Measurements from ENCODE around the gene GPR162.

The GPR162 gene

DNA sequence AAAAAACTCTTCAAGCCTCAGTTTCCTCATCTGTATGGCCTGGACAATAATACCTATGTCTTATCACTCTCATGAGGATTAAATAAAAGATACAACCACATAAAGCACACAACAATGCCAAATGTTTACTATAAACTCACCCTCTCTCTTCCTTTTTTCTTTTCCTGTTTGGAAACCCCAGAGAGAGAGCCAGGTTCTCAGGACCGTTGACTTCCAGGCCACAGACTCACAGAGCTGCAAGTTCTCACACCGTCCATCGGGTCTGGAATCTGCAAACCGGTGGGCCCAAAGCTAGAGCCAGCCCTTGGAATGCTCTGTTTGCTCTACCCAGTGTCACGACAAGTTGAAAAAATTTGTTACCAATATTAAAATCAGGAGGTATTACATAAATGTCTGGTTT is 36.9 kb upstream of the GPR162 start:
- no peak for DNase-seq (ENCODE audit: low read depth)
- no peak overlapping the region for H3K4me3 ChIP-seq (ENCODE audit: low read depth, low read length)
- TF ChIP-seq MYC (IDR thresholded peaks at IDR 0.05; ENCODE audit: low read depth, low read length) = no peak
- TF ChIP-seq, protein P1, sequence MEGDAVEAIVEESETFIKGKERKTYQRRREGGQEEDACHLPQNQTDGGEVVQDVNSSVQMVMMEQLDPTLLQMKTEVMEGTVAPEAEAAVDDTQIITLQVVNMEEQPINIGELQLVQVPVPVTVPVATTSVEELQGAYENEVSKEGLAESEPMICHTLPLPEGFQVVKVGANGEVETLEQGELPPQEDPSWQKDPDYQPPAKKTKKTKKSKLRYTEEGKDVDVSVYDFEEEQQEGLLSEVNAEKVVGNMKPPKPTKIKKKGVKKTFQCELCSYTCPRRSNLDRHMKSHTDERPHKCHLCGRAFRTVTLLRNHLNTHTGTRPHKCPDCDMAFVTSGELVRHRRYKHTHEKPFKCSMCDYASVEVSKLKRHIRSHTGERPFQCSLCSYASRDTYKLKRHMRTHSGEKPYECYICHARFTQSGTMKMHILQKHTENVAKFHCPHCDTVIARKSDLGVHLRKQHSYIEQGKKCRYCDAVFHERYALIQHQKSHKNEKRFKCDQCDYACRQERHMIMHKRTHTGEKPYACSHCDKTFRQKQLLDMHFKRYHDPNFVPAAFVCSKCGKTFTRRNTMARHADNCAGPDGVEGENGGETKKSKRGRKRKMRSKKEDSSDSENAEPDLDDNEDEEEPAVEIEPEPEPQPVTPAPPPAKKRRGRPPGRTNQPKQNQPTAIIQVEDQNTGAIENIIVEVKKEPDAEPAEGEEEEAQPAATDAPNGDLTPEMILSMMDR (IDR thresholded peaks at IDR 0.05; ENCODE audit: low read depth, low read length) = no peak
- no peak for TF ChIP-seq POLR2A (IDR thresholded peaks at IDR 0.05; ENCODE audit: extremely low read depth, insufficient read length)
- TF ChIP-seq, protein P2, sequence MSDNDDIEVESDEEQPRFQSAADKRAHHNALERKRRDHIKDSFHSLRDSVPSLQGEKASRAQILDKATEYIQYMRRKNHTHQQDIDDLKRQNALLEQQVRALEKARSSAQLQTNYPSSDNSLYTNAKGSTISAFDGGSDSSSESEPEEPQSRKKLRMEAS (IDR thresholded peaks at IDR 0.05; ENCODE audit: low read depth, low read length) = no peak

- DNase-seq (ENCODE audit: low read depth) = no peak
- H3K4me3 ChIP-seq (ENCODE audit: low read depth, low read length) = no peak overlapping the region
- TF ChIP-seq MYC (IDR thresholded peaks at IDR 0.05; ENCODE audit: low read depth, low read length) (no peak), POLR2A (IDR thresholded peaks at IDR 0.05; ENCODE audit: extremely low read depth, insufficient read length) (no peak)
- TF ChIP-seq, protein P1 (IDR thresholded peaks at IDR 0.05; ENCODE audit: low read depth, low read length) = no peak
- TF ChIP-seq, protein P2 (IDR thresholded peaks at IDR 0.05; ENCODE audit: low read depth, low read length) = no peak
Measured at GRCh38 chr12:6786416-6787094, 35.1 kb upstream of the GPR162 start.

GRCh38 chr12:6787309-6787708 is 34.3 kb upstream of the GPR162 start:
- H3K4me3 ChIP-seq (ENCODE audit: low read depth, low read length) = no peak overlapping the region
- no peak for TF ChIP-seq POLR2A (IDR thresholded peaks at IDR 0.05; ENCODE audit: extremely low read depth, insufficient read length)
- TF ChIP-seq MYC (IDR thresholded peaks at IDR 0.05; ENCODE audit: low read depth, low read length) = no peak
- TF ChIP-seq, protein P2 (IDR thresholded peaks at IDR 0.05; ENCODE audit: low read depth, low read length) = no peak
- TF ChIP-seq, protein P1 (IDR thresholded peaks at IDR 0.05; ENCODE audit: low read depth, low read length) = no peak
- no peak for DNase-seq (ENCODE audit: low read depth)

DNA sequence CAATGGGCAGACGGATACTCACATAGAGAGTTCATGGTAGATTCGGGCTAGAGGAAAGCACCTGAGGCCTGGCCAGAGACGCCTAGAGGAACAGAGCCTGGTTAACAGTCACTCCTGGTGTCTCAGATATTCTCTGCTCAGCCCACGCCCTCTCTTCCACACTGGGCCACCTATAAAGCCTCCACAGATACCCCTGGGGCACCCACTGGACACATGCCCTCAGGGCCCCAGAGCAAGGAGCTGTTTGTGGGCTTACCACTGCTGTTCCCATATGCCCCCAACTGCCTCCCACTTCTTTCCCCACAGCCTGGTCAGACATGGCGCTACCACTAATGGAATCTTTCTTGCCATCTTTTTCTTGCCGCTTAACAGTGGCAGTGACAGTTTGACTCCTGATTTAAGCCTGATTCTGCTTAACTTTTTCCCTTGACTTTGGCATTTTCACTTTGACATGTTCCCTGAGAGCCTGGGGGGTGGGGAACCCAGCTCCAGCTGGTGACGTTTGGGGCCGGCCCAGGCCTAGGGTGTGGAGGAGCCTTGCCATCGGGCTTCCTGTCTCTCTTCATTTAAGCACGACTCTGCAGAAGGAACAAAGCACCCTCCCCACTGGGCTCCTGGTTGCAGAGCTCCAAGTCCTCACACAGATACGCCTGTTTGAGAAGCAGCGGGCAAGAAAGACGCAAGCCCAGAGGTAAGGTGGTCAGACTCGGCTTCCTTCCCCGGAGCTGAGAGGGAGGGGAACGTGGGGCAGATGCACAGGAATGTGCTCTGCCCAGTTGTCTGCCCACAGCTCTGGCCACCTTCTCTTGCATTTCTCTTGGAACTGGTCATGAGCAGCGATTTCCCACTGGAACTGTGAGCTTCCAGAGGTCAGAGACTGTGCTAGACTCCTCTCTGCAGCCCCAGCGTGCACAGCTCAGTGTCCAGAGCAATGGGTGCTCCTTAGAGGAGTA is 32.4 kb upstream of the GPR162 start, which contains the start of gene CD4:
CD4 (plus strand) TSS at position 557 of the 953 bp plus-strand sequence. CDS start 10,611 bp downstream, outside the sequence.
- DNase-seq (ENCODE audit: low read depth) = peak; percentile 93
- TF ChIP-seq, protein P2 (IDR thresholded peaks at IDR 0.05; ENCODE audit: low read depth, low read length) = peak; percentile 46; the same call in 1 of the 2 replicates
- peak; percentile 95 for TF ChIP-seq POLR2A (IDR thresholded peaks at IDR 0.05; ENCODE audit: extremely low read depth, insufficient read length)
- peak; percentile 72 for TF ChIP-seq MYC (IDR thresholded peaks at IDR 0.05; ENCODE audit: low read depth, low read length)
- TF ChIP-seq, protein P1 (IDR thresholded peaks at IDR 0.05; ENCODE audit: low read depth, low read length) = no peak
- peak within 1 kb of the TSS; percentile 83 for H3K4me3 ChIP-seq (ENCODE audit: low read depth, low read length)

- DNase-seq (ENCODE audit: low read depth) = peak; percentile 51
- peak overlapping the region; percentile 83 for H3K4me3 ChIP-seq (ENCODE audit: low read depth, low read length)
- no peak for TF ChIP-seq POLR2A (IDR thresholded peaks at IDR 0.05; ENCODE audit: extremely low read depth, insufficient read length)
- TF ChIP-seq MYC (IDR thresholded peaks at IDR 0.05; ENCODE audit: low read depth, low read length) = no peak
- TF ChIP-seq, protein P2 (IDR thresholded peaks at IDR 0.05; ENCODE audit: low read depth, low read length) = no peak; the same call in 1 of the 2 replicates
- TF ChIP-seq, protein P1 (IDR thresholded peaks at IDR 0.05; ENCODE audit: low read depth, low read length) = no peak
Measured at GRCh38 chr12:6790496-6791150, 31.0 kb upstream of the GPR162 start.

Measured in NB4 (cell line).